Measurements from ENCODE around the gene LRRC42. TPM values are rescaled to one million over a fixed set of nuclear protein-coding genes. Genes with fewer than 3 reads are reported as not detected.

LRRC42 gene
- total and polyA plus RNA-seq, 10 of the 15 experiments (the other 5 are each of a cell fraction or from before 2014, with no cell fraction given), result 11.0 to 34.4 (median 23.0) TPM

DNA sequence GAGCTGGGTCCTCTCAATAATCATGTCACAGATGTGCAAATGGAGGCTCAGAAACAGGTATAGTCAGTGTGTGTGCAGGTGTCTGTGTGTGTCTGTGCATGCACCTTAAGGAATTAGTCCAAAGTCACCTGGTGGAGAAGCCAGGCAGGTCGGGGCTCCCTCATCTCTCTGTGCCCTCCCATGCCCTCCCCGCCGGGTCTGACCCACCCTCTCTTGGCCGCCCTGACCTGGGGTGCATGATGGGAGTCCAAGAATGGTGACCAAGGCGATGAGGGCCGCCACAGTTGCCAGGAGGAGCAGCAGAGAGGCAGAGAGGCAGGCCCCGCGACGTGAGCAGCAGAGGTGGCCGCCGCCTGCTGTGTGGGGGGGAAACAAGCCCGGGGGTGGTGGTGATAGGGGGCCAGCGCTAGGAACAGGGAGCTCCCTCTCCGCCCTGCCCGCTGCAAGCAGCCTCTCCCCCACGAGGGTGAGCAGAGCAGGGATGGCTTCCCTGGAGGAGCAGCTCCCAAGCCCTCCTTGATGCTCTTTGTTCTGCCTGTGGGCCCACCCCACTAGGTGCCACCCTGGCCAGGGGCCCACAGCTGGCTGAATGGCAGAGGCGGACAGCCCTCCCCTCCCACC lies 68.0 kb downstream of the LRRC42 start:
- no peaks in the 10 kb centered on the region; a peak in 2 of 4 replicates for H3K27me3 ChIP-seq (replicated peaks in 1 of 2; ENCODE audit: control insufficient read depth in 2 of 2, insufficient read depth in 2 of 2, low read length in 1 of 2)
- no peak overlapping the region for H2AFZ ChIP-seq (ENCODE audit: control insufficient read depth, low read depth, low read length)
- H3K4me1 ChIP-seq (ENCODE audit: control insufficient read depth, insufficient read depth, low read length), result no peaks in the 10 kb centered on the region
- BruUV-seq (replicated peaks), result no TSS peak
- intact Hi-C loops (cut with micrococcal nuclease; ENCODE audit: unreplicated experiment), result no loop called here
- ATAC-seq, result no peak
- no peak overlapping the region for H3K9ac ChIP-seq (ENCODE audit: control insufficient read depth, insufficient read depth, low read length)
- H3K36me3 ChIP-seq (ENCODE audit: control insufficient read depth in 2 of 2, insufficient read depth in 2 of 2, low read length in 1 of 2), result no peaks in the 10 kb centered on the region
- H3K79me2 ChIP-seq (ENCODE audit: control insufficient read depth, insufficient read depth, low read length), result no peaks in the 10 kb centered on the region
- SMC1A ChIA-PET (ENCODE audit: uncharacterized antibody, unreplicated experiment), result no interaction called here
- CTCF ChIA-PET, result no interaction called here
- no peak overlapping the region for H3K27ac ChIP-seq (ENCODE audit: control insufficient read depth, insufficient read depth)
- RAD21 ChIA-PET (ENCODE audit: unreplicated experiment), result no interaction called here
- in situ Hi-C loops (cut with MboI), result loop anchor here (5.0 kb wide), 1 partner anchor 52 kb away; no protein-coding TSS in a partner anchor
- H4K20me1 ChIP-seq (ENCODE audit: control insufficient read depth, insufficient read depth), result no peaks in the 10 kb centered on the region
- POLR2A ChIA-PET, result no interaction called here
- no peak for DNase-seq (ENCODE audit: low read depth, low spot score)
- 30% methylated on average over 15 of the region's 17 CpGs for WGBS (ENCODE audit: insufficient coverage, insufficient replicate concordance, low lambda C conversion rate, missing lambda C conversion rate)
- H3K4me3 ChIP-seq, result no peak overlapping the region
- no peak for FAIRE-seq
- H3K4me2 ChIP-seq (ENCODE audit: control insufficient read depth, insufficient read depth), result no peak overlapping the region
- no peaks in the 10 kb centered on the region for H3K9me3 ChIP-seq (replicated peaks; ENCODE audit: control insufficient read depth, insufficient read depth, low read length)
- TF ChIP-seq RCOR1 (conservative IDR thresholded peaks at IDR 0.05; ENCODE audit: low read depth, low read length) (no peak), POLR2AphosphoS5 (IDR thresholded peaks at IDR 0.05; ENCODE audit: low read length) (no peak)
- TF ChIP-seq, protein P1, sequence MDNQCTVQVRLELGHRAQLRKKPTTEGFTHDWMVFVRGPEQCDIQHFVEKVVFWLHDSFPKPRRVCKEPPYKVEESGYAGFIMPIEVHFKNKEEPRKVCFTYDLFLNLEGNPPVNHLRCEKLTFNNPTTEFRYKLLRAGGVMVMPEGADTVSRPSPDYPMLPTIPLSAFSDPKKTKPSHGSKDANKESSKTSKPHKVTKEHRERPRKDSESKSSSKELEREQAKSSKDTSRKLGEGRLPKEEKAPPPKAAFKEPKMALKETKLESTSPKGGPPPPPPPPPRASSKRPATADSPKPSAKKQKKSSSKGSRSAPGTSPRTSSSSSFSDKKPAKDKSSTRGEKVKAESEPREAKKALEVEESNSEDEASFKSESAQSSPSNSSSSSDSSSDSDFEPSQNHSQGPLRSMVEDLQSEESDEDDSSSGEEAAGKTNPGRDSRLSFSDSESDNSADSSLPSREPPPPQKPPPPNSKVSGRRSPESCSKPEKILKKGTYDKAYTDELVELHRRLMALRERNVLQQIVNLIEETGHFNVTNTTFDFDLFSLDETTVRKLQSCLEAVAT (IDR thresholded peaks at IDR 0.05), result no peak
